ENCODE data around the gene UROC1. TPM values are rescaled to one million over a fixed set of nuclear protein-coding genes. Genes with fewer than 3 reads are reported as not detected.

UROC1 gene
- total and polyA plus RNA-seq, 2 of the 13 experiments (the other 11 are each of a cell fraction or from before 2014, with no cell fraction given), result 0.71 to 1.3 TPM

- TF ChIP-seq, protein P1, sequence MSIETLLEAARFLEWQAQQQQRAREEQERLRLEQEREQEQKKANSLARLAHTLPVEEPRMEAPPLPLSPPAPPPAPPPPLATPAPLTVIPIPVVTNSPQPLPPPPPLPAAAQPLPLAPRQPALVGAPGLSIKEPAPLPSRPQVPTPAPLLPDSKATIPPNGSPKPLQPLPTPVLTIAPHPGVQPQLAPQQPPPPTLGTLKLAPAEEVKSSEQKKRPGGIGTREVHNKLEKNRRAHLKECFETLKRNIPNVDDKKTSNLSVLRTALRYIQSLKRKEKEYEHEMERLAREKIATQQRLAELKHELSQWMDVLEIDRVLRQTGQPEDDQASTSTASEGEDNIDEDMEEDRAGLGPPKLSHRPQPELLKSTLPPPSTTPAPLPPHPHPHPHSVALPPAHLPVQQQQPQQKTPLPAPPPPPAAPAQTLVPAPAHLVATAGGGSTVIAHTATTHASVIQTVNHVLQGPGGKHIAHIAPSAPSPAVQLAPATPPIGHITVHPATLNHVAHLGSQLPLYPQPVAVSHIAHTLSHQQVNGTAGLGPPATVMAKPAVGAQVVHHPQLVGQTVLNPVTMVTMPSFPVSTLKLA (IDR thresholded peaks at IDR 0.05), result no peak
- TF ChIP-seq NR2F6 (IDR thresholded peaks at IDR 0.05) (no peak), NR2F6 (CRISPR knock-in tag; IDR thresholded peaks at IDR 0.05) (no peak), CBFB (CRISPR knock-in tag; IDR thresholded peaks at IDR 0.05) (no peak), ZNF674 (CRISPR knock-in tag; IDR thresholded peaks at IDR 0.05; ENCODE audit: low read depth) (no peak), ZMYM4 (CRISPR knock-in tag; IDR thresholded peaks at IDR 0.05) (0 out of 2 replicates have a peak, but pooled peaks have one; percentile 44), IRF1 (CRISPR knock-in tag; IDR thresholded peaks at IDR 0.05; ENCODE audit: low read depth) (no peak), ZNF430 (CRISPR knock-in tag; IDR thresholded peaks at IDR 0.05) (0 out of 2 replicates have a peak, but pooled peaks have one; percentile 26), ZNF30 (CRISPR knock-in tag; IDR thresholded peaks at IDR 0.05) (no peak), JDP2 (CRISPR knock-in tag; IDR thresholded peaks at IDR 0.05; ENCODE audit: borderline replicate concordance) (no peak), POLR2AphosphoS2 (IDR thresholded peaks at IDR 0.05; ENCODE audit: low read depth, low read length) (no peak), GLI4 (CRISPR knock-in tag; IDR thresholded peaks at IDR 0.05; ENCODE audit: borderline replicate concordance) (no peak), SMARCE1 (IDR thresholded peaks at IDR 0.05; ENCODE audit: borderline replicate concordance) (no peak), TOPORS (CRISPR knock-in tag; IDR thresholded peaks at IDR 0.05) (no peak), ZBTB4 (CRISPR knock-in tag; IDR thresholded peaks at IDR 0.05; ENCODE audit: borderline replicate concordance) (no peak), NR2C2 (CRISPR knock-in tag; IDR thresholded peaks at IDR 0.05; ENCODE audit: borderline replicate concordance) (no peak), JUND (CRISPR knock-in tag; IDR thresholded peaks at IDR 0.05) (no peak), SCMH1 (CRISPR knock-in tag; IDR thresholded peaks at IDR 0.05; ENCODE audit: borderline replicate concordance) (no peak), GATAD2A (CRISPR knock-in tag; IDR thresholded peaks at IDR 0.05) (no peak), HOXA5 (CRISPR knock-in tag; IDR thresholded peaks at IDR 0.05) (0 out of 2 replicates have a peak, but pooled peaks have one; percentile 52), TERF1 (CRISPR knock-in tag; IDR thresholded peaks at IDR 0.05) (no peak)
- TF ChIP-seq, protein P2, sequence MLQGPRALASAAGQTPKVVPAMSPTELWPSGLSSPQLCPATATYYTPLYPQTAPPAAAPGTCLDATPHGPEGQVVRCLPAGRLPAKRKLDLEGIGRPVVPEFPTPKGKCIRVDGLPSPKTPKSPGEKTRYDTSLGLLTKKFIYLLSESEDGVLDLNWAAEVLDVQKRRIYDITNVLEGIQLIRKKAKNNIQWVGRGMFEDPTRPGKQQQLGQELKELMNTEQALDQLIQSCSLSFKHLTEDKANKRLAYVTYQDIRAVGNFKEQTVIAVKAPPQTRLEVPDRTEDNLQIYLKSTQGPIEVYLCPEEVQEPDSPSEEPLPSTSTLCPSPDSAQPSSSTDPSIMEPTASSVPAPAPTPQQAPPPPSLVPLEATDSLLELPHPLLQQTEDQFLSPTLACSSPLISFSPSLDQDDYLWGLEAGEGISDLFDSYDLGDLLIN (CRISPR knock-in tag; IDR thresholded peaks at IDR 0.05; ENCODE audit: borderline replicate concordance), result no peak
Measured at GRCh38 chr3:126474498-126475412, 42.8 kb downstream of the UROC1 start (continued).
